GM21447 (cell line): ENCODE results near the gene BCL2L1.
"Not testable (repeated sequence)": the region's sequence is repeated elsewhere in the genome, so short reads cannot be mapped to it uniquely, and the experiment has no call there.

Experiments
- ATAC-seq: cut with Tn5 transposase; IDR thresholded peaks from one replicate; pipeline ENCODE4 v1.9.1; 2021; ENCODE audit not compliant: unreplicated experiment

The BCL2L1 gene

DNA sequence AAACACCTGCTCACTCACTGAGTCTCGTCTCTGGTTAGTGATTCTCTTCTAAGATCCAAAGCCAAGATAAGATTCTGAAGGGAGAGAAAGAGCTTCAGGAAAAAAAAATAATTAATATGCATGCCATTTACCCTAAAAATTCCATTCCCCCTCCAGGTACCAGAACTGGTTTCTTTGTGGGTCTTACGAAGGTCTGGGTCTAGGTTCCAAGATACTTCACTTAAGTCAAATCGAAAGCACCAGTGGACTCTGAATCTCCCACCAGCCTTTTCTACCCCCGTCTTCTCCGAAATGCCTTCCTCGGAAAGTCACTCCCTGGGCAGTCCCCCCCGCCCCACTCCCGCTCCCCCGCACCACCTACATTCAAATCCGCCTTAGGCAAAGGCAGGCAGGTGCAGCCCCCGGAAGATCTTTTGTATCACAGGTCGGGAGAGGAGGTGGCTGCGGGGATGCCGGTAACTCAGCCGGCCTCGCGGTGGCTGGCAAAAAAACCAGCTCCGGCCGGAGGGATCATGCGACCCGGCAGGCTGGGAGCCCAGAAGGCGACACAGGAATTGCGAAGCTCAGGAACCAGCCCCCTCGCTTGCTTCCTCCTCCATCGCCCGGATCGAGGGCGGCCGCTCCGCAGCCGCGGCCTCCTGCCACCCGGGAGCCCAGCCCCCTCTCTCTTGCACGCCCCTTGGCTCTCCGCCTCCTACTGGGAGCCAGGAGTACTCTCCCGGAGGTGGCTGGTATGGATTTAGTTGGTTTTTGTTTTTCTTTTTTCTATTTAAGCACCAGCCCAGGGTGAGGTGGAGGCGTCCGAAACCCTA lies at the start of gene BCL2L1:
Gene BCL2L1 (minus strand): TSS at position 612 of the 812 bp plus-strand sequence. CDS start 650 bp downstream, outside the sequence.
- peak; percentile 24 for ATAC-seq

DNA sequence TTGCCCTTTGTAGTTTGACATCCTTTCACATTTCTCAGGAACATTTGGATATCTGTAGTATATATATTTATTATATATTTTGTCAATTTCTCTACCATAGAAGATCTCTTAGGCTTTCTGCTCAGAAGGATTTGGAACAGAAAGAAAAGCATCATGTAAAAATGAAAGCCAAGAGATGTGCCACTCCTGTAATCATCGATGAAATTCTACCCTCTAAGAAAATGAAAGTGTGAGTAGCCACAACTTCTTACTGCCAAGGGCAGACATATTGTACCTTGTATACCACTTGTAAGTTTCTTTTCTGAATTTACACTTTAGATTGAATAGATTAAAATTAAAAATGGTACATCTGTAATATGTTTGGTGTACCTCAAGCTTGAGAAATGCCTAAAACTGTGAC lies 47.6 kb upstream of the BCL2L1 start:
- no peak for ATAC-seq

DNA sequence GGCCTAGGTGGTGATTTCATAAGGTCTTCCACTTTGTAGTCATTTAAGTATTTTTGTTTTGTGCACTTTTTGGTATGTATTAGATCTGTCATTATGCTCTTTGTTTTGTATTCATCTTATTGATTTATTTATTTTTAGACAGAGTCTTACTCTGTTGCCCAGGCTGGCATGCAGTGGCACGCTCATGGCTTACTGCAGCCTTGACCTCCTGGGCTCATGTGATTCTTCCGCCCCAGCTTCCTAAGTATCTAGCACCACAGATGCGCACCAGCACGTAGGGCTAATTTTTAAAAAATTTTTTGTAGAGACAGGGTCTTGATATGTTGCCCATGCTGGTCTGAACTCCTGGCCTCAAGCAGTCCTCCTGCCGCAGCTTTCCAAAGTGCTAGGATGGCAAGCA lies 47.0 kb upstream of the BCL2L1 start:
- ATAC-seq: no peak

DNA sequence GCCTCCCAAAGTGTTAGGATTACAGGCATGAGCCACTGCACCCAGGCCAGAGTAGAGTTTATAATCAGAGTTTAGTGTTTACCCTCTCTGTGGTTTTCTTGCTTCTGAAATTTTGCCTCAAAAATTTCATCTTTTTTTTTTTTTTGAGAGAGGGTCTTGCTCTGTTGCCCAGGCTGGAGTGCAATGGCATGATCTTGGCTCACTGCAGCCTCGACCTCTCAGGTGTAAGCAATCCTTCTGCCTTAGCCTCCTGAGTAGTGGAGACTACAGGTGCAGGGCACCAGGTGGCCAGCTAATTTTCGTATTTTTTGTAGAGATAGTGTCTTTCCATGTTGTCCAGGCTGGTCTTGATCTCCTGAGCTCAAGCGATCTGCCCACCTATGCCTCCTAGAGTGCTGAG lies 45.1 kb upstream of the BCL2L1 start:
- no peak for ATAC-seq

DNA sequence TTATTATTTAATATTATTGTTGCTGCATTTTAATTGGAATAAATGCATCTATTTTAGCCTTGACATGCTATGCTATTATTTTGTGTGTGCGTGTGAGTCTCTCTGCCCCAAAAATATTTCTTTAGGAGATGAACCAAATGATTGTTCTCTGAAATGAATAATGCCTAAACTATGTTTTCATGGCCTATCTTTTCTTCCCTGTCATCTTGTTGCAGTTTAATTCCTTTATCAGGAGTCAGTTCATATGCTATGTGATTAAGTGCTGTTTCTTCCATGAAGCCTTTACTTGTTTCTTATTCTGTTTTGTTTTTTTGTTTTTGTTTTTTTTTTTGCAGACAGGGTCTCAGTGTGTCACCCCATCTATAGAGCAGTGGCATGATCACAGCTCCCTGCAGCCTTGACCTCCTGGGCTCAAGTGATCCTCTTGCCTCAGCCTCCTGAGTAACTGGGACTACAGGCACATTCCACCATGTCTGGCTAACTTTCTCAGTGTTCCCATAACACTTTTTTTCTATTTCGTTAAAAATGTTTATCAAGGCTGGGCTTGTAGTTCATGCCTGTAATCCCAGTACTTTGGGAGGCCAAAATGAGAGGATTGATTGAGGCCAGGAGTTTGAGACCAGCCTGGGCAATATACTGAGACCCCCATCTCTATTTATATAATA lies 42.1 kb upstream of the BCL2L1 start:
- ATAC-seq: no peak

DNA sequence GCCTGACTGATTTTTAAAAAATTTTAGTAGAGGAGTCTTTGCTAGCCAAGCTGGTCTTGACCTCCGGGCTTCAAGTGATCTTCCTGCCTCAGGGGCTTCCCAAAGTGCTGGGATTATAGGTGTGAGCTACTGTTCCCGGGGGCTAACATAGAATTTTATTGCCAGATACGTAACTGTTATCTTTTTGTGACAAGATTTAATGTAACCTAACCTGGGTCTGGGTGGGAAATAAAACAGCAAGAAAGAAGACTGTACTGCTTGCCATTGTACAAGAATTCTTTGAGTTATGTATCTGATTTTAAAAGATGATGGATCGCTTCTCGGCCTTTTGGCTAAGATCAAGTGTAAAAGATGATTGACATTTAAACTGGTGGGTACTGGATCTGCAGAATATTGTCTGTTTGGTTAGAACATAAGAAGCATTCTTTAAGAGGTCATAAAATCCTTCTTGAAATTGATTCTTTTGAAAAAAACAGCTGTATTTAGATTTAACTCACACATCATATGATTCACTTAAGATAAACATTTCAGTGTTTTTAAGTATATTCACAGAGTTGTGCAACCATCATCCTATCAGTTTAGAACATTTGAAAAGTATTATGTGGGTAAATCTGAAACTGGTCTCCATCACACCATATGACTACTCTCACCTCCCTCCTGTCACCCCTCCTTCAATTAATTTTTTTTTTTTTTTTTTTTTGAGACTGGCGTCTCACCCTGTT lies 38.0 kb upstream of the BCL2L1 start:
- ATAC-seq: no peak

DNA sequence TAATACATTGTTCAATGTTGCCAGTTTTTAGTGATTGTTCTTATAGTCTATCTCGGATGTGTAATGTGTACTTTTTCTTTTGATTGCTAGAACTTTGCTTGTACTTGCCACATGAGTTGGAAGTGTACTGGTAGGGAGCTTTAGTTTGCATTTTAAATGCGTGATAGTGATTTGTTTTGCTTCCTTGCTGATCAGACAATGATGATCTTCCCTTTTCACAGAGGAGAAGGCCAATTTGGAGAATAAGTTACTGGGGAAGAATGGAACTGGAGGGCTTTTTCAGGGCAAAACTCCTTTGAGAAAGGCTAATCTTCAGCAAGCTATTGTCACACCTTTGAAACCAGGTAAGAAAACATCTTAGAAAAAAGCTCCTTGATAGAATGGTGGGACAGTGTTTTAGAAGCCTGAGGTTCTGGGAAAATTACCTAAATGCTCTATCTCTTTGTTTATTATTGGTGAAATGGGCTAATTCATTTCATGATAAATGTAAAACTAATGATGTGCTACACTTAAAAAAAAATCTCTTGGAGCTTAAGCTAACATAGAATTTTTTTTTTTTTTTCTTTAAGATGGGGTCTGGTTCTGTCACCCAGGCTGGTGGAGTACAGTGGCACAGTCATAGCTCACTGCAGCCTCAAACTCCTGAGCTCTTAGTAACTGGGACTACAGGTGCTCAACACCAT lies 37.3 kb upstream of the BCL2L1 start:
- no peak for ATAC-seq

DNA sequence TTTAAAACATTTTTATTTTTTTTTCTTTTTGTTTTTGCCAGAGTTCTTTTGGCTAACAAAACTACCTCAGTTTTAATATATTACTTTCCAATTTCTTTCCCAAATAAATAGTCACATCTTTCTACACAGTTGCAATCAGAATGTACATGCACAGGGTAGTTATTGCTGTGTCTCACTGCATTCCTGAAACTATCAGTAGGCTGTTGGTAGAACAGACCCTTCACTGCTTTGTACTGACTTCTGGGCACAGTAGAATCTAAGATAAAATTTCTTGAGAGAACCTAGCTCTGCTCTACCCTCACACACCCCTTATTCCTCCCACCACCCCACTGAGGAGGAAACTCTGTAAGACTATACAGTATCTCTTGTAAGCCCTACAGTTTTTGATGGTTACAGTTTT lies 36.3 kb upstream of the BCL2L1 start:
- no peak for ATAC-seq

DNA sequence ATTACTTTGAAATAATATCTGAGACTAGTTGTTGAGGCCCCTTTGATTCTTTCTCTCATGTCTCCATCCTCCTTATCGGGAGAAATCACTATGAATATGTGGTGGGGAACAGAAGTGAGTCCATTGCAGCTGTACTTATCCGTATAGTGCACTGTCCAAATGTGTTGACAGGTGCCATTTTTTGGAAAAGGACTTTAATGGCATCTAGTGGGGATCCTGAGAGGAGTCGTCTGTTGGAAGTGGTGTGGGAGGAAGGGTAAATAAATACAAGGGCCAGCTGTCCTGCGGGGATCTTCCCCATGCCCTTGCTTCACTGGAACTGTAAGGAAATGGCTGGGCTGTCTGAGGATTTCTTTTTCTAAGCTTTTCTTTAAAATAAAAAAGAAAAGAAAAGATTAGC lies 35.9 kb upstream of the BCL2L1 start:
- no peak for ATAC-seq

DNA sequence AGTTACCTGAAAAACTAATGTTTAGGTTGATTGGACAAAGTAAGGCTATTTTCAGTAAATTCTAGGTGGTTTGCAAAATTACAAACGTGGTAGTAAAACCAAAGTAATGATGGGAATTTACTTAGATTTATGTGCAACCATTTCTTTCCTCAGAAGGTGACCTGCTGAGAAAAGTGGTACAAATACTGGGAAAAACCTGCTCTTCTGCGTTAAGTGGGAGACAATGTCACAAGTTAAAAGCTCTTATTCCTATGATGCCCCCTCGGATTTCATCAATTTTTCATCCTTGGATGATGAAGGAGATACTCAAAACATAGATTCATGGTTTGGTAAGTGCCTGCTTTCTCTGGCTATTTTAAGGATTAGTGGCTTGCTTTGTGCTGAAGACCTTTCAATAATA lies 34.6 kb upstream of the BCL2L1 start:
- no peak for ATAC-seq

DNA sequence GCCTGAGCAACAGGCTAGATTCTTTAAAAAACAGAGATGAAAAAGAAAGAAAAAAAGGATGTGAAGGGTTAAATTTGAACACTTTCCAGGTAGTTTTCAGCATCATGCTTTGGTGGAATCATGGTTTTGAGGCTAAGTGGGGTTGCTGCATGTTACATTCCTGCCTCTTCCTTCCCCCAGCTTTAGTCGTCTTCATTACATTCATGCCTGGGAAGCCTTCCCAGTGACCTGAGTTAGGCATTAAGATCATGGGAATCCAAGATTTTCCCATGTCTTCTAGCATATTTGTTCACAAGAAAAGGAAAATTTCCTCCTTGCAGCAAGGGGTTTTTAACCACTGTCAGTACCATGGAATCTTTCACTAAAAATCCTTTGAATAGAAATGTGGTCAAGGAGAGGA lies 28.5 kb upstream of the BCL2L1 start:
- ATAC-seq: no peak

DNA sequence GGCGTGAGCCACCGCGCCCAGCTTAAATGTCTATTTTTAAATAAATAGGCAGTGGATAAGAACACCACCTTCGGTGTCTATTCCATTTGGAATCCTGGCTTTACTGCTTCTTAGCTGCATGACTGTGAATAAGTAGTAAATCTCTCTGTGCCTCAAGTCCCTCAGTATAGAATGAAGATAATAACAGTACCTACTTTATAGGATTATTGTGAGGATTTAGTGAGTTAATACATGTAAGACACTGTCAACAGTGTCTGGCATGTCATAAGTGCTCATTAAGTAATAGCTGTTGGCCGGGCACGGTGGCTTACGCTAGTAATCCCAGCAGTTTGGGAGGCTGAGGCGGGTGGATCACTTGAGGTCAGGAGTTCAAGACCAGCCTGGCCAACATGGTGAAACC lies 26.6 kb upstream of the BCL2L1 start:
- ATAC-seq: no peak

DNA sequence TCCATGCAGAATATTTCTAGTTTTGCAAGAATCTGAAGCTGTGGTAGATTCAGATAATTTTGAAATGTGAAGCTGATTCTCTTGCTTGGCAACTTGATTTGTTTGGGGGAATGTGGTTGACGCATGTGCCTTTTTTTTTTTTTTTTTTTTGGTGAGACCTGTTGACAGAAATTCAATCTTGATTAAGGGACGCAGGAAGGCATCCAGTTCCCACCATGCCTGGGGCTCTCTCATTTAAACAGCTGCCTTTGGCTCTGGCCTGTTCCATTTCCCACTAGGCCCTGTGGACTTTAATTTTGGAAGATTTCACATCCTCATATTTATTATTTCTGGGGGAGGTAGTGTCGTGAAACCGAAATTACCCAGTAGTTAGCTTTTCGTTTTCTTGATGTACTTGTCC lies 25.0 kb upstream of the BCL2L1 start:
- no peak for ATAC-seq

DNA sequence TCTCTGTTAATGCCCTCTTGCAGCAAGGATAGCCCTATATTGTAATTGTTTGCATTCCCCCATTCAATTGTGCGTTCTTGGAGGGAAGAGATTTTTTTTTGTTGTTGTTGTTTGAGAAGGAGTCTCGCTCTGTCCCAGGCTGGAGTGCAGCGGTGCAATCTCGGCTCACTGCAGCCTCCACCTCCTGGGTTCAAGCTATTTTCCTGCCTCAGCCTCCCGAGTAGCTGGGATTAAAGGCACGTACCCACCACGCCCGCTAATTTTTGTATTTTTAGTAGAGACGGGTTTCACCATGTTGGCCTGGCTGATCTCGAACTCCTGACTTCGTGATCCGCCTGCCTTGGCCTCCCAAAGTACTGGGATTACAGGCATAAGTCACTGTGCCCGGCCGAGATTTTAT lies 24.4 kb upstream of the BCL2L1 start:
- not testable (repeated sequence) for ATAC-seq

DNA sequence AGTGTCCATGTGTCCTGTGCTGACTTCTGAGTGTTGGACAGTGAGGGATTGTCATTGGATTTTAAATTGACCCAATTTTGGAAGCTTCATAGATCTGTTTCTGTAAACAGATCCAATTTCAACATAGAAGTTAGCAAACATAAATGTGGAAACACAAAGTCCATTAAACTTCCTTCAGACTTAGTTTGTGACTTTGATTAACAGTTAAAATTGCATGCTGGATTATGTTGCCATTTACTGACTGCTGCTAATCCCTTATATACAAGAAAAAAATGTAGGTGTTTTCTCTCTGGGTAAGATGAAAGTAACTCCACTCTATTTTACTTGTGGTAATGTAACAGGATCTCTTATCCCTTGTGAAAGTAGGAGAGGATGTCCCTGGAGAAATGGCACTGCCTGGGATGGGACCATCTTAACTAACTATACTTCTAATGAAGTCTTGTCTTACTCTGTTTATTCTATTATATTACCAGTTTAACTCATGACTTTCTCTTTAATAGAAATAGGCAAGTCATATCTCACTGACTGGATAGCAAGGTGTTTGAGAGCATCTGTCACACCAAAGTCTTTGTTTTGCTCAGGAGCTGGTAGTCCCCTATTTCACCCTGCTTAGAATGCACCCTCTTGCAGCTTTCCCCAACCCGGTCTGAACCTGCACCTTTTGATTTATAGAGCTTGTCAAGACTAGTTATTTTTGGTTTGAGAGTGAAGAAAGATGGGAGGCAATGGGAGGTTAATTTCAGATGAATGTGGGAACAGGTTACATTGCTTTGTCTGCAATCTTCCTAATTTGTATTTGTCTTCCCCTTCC lies 23.6 kb upstream of the BCL2L1 start:
- ATAC-seq: no peak

DNA sequence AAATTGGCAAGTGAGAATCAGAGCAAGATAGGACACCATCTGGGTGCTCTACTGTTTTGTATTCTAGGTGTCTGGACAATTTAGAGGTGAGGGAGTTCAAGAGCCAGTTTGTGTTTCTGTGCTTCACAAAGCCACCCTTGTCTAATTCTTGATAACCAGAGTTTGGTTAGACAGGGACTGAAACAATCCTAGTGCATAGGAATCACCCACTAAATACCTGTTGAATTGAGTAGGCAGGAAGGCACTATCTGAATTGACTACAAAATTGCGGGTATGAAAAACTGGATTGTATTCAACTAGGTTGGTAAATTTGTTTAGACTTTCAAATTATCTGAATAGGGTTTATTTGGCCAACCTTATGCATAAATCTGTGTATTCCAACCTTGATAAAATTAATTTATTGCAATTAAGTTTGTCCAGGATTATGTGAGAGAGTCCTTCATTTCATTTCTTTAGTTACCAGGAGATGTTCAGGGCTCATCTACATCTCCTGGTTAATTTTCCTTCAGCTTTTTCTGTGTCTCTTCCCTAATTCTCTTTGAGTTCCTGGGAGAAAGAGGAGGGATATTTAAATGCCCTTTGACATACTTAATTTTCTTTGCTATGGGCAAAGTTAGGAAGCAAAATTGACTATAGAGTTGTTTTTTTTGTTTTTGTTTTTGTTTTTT lies 18.1 kb upstream of the BCL2L1 start:
- ATAC-seq: no peak

DNA sequence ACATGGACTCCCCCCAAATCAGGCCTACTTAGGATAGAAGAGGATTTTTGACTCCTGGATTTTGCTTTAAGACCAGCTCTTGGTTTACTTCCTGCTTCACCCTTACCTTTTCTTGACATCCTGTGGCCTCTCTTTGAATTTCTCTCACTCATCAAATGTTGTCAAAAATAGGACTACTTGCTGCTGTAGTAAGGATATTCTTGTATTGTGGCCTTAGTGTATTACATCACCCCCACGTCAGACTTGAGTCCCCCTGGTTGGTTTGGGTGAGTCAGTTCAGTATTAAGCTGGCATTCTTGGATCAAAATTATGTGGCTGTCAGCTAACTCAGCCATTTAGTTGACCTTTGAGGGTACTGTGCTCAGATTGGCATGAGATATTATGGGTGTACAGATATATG lies 17.5 kb upstream of the BCL2L1 start:
- ATAC-seq: no peak

DNA sequence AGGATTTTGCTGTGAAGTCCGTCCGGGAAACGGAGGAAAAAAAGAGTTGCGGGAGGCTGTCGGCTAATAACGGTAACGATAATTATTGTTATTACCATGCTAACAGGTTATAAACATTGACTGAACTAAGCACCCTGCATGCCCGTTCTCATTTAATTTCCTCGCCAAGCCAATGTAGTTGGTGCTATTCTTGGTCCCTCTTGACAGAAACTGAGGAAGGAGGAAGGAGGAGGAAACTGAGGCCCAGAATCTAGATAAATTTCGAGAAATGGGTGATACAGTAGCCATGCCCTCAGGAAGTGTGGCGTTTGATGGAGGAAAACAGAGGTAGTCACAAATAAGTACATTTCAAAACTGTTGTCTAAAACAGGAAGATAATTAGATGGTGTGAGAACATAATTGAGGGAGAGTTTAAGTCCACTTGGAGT lies 16.9 kb upstream of the BCL2L1 start:
- ATAC-seq: peak; percentile 10

DNA sequence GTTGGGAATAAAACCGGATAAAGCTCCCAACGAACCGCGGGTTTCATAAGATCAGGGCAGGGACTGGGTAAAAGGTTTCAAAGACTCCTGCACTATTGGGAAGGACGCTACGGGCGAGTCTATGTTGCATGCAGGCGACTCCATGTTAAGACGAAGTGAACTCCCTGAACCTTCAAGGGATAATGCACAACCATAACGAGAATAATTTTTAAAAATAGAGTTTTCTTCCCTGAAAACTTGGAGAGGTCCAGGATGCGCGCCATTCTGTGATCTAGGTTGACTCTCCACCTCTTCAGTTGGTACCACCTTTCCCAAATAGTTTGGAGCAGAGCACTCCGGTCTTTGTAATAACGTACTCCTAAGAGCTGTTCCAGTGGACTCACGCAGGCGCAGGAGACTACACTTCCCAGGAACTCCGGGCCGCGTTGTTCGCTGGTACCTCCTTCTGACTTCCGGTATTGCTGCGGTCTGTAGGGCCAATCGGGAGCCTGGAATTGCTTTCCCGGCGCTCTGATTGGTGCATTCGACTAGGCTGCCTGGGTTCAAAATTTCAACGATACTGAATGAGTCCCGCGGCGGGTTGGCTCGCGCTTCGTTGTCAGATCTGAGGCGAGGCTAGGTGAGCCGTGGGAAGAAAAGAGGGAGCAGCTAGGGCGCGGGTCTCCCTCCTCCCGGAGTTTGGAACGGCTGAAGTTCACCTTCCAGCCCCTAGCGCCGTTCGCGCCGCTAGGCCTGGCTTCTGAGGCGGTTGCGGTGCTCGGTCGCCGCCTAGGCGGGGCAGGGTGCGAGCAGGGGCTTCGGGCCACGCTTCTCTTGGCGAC lies 16.3 kb upstream of the BCL2L1 start, which contains the start of gene TPX2:
Gene TPX2 (plus strand): TSS at position 562 of the 821 bp plus-strand sequence. CDS start 18,187 bp downstream, outside the sequence.
- ATAC-seq: peak; percentile 96
